WERI-Rb-1 (cell line): ENCODE results near the gene CLEC16A.

Experiments
- DNase-seq: peaks from one replicate; pipeline ENCODE4 v3.0.0-alpha.2; 2020
- H3K27ac ChIP-seq: fragments of 250-450 bp; sonication (Bioruptor Pico); 2 replicates; pipeline ENCODE4 v1.5.1; 2020; ENCODE audit warnings: mild to moderate bottlenecking, moderate library complexity
- H3K27me3 ChIP-seq: fragments of 250-450 bp; sonication (Bioruptor Pico); 2 replicates; pipeline ENCODE4 v1.5.1; 2021; ENCODE audit warnings: mild to moderate bottlenecking, low read depth, moderate library complexity; ENCODE audit not compliant: insufficient read depth, severe bottlenecking
- H3K36me3 ChIP-seq: fragments of 250-450 bp; sonication (Bioruptor Pico); 2 replicates; pipeline ENCODE4 v1.5.1; 2020; ENCODE audit warnings: mild to moderate bottlenecking, moderate library complexity
- H3K4me3 ChIP-seq: 2 replicates; pipeline ENCODE4 v1.5.1; 2011; ENCODE audit warnings: low read depth, mild to moderate bottlenecking, control low read depth, low read length
- H3K9me3 ChIP-seq: fragments of 250-450 bp; sonication (Bioruptor Pico); 2 replicates; pipeline ENCODE4 v1.5.1; 2021; ENCODE audit warnings: mild to moderate bottlenecking, moderate library complexity; ENCODE audit not compliant: severe bottlenecking
- CTCF ChIP-seq: IDR thresholded peaks from 2 replicates; pipeline ENCODE4 v1.5.1; 2011; ENCODE audit warnings: low read depth, mild to moderate bottlenecking, control low read depth, inconsistent platforms, low read length

CLEC16A gene

GRCh38 chr16:10929853-10930754, 14.3 kb upstream of the CLEC16A start:
- TF ChIP-seq CTCF, result no peak
- Histone ChIP-seq H3K27me3 (no peaks in the 10 kb centered on the region), H3K27ac (no peak overlapping the region), H3K9me3 (no peaks in the 10 kb centered on the region), H3K4me3 (no peak overlapping the region), H3K36me3 (peaks cover 12% of the 10 kb centered on the region)
- DNase-seq, result no peak

- no peak for DNase-seq
- TF ChIP-seq CTCF, result peak; percentile 42
- no peaks in the 10 kb centered on the region for H3K9me3 ChIP-seq
- no peak overlapping the region for H3K27ac ChIP-seq
- peaks cover 13% of the 10 kb centered on the region for H3K36me3 ChIP-seq
- no peaks in the 10 kb centered on the region for H3K27me3 ChIP-seq
- no peak overlapping the region for H3K4me3 ChIP-seq
Measured at GRCh38 chr16:10930755-10931093, 13.6 kb upstream of the CLEC16A start.

DNA sequence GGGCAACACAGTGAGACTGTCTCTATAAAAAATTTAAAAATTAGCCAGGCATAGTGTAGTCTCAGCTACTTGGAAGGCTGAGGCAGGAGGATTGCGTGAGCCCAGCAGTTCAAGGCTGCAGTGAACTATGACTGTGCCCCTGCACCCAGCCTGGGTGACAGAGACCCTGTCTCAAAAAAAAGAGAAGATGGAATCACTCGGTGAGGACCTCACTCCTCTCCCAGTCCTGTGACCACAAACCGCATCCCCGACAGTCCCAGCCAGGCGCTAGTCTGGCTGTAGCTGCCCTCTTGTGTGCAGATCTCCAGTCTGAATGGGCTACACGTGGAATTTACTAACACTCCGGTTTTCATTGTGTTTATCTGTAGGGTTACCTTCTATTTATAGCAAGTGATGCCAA, 13.2 kb upstream of the CLEC16A start:
- H3K36me3 ChIP-seq, result peaks cover 13% of the 10 kb centered on the region
- TF ChIP-seq CTCF, result no peak
- no peak for DNase-seq
- H3K27me3 ChIP-seq, result no peaks in the 10 kb centered on the region
- H3K4me3 ChIP-seq, result no peak overlapping the region
- H3K27ac ChIP-seq, result no peak overlapping the region
- H3K9me3 ChIP-seq, result no peaks in the 10 kb centered on the region

GRCh38 chr16:10931977-10932632, 12.3 kb upstream of the CLEC16A start:
- Histone ChIP-seq H3K9me3 (no peaks in the 10 kb centered on the region), H3K36me3 (peaks cover 13% of the 10 kb centered on the region), H3K27ac (no peak overlapping the region), H3K4me3 (no peak overlapping the region), H3K27me3 (no peaks in the 10 kb centered on the region)
- DNase-seq, result no peak
- no peak for TF ChIP-seq CTCF

- Histone ChIP-seq H3K4me3 (no peak overlapping the region), H3K36me3 (peaks cover 11% of the 10 kb centered on the region), H3K9me3 (no peaks in the 10 kb centered on the region), H3K27me3 (no peaks in the 10 kb centered on the region), H3K27ac (no peak overlapping the region)
- no peak for TF ChIP-seq CTCF
- no peak for DNase-seq
Measured at GRCh38 chr16:10932959-10933710, 11.2 kb upstream of the CLEC16A start.
